HL-60 (cell line): ENCODE data around the gene XKR8.

Experiments used
- DNase-seq, 2 experiments: peaks; one replicate each; pipeline ENCODE4 v3.0.0-alpha.2; 2010 to 2020; ENCODE audit warnings: low read depth in 1 of 2, low spot score in 1 of 2
- H3K27ac ChIP-seq: fragments of 250-450 bp; sonication (Bioruptor Pico); replicated peaks from 2 replicates; pipeline ENCODE4 v1.5.1; 2020; ENCODE audit warnings: mild to moderate bottlenecking, moderate library complexity
- H3K27me3 ChIP-seq: fragments of 250-450 bp; sonication (Bioruptor Pico); 2 replicates; pipeline ENCODE4 v1.5.1; 2021; ENCODE audit warnings: mild to moderate bottlenecking, moderate library complexity; ENCODE audit not compliant: insufficient read depth, poor library complexity, severe bottlenecking
- H3K4me3 ChIP-seq: replicated peaks from 2 replicates; pipeline ENCODE4 v1.5.1; 2011; ENCODE audit warnings: mild to moderate bottlenecking, control low read depth, low read length; ENCODE audit not compliant: insufficient read depth
- GABPA ChIP-seq: IDR thresholded peaks from 2 replicates; pipeline ENCODE4 v1.6.1; 2012; ENCODE audit warnings: low read depth
- POLR2AphosphoS5 ChIP-seq: IDR thresholded peaks from 2 replicates; pipeline ENCODE4 v1.6.1; 2012; ENCODE audit warnings: low read depth
- SPI1 ChIP-seq: IDR thresholded peaks from 2 replicates; pipeline ENCODE4 v1.6.1; 2012; ENCODE audit warnings: low read depth, mild to moderate bottlenecking, borderline replicate concordance
- TF ChIP-seq, protein P1 (sequence below): IDR thresholded peaks from 2 replicates; pipeline ENCODE4 v1.6.1; 2012; ENCODE audit warnings: low read depth; ENCODE audit not compliant: insufficient replicate concordance
- TF ChIP-seq, protein P2 (sequence below): IDR thresholded peaks from one replicate; pipeline ENCODE4 v1.5.1; 2011; ENCODE audit warnings: low read length, control low read depth, inconsistent platforms; ENCODE audit not compliant: insufficient read depth

The XKR8 gene

DNA sequence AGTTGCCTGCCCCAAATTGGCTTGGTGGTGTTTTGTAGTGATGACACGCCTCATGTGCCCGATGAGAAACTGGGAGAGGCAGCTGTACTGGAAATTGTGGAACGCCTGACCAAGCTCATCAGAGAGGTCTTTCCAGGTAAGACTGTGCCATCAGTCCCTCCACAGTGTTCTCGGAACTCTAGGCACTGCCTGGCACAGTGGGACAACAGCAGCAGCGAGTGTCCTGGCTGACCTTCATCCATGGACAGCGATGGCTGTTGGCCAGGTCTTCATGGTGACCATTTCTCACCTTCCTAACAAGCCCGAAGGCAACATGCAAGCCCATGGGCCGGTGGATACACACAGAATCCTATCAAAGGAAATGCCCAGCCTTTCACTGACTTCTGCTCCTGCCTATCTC lies 10.7 kb upstream of the XKR8 start:
- TF ChIP-seq SPI1 (no peak), GABPA (no peak), POLR2AphosphoS5 (no peak)
- TF ChIP-seq, protein P1, sequence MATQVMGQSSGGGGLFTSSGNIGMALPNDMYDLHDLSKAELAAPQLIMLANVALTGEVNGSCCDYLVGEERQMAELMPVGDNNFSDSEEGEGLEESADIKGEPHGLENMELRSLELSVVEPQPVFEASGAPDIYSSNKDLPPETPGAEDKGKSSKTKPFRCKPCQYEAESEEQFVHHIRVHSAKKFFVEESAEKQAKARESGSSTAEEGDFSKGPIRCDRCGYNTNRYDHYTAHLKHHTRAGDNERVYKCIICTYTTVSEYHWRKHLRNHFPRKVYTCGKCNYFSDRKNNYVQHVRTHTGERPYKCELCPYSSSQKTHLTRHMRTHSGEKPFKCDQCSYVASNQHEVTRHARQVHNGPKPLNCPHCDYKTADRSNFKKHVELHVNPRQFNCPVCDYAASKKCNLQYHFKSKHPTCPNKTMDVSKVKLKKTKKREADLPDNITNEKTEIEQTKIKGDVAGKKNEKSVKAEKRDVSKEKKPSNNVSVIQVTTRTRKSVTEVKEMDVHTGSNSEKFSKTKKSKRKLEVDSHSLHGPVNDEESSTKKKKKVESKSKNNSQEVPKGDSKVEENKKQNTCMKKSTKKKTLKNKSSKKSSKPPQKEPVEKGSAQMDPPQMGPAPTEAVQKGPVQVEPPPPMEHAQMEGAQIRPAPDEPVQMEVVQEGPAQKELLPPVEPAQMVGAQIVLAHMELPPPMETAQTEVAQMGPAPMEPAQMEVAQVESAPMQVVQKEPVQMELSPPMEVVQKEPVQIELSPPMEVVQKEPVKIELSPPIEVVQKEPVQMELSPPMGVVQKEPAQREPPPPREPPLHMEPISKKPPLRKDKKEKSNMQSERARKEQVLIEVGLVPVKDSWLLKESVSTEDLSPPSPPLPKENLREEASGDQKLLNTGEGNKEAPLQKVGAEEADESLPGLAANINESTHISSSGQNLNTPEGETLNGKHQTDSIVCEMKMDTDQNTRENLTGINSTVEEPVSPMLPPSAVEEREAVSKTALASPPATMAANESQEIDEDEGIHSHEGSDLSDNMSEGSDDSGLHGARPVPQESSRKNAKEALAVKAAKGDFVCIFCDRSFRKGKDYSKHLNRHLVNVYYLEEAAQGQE, result no peak
- TF ChIP-seq, protein P2, sequence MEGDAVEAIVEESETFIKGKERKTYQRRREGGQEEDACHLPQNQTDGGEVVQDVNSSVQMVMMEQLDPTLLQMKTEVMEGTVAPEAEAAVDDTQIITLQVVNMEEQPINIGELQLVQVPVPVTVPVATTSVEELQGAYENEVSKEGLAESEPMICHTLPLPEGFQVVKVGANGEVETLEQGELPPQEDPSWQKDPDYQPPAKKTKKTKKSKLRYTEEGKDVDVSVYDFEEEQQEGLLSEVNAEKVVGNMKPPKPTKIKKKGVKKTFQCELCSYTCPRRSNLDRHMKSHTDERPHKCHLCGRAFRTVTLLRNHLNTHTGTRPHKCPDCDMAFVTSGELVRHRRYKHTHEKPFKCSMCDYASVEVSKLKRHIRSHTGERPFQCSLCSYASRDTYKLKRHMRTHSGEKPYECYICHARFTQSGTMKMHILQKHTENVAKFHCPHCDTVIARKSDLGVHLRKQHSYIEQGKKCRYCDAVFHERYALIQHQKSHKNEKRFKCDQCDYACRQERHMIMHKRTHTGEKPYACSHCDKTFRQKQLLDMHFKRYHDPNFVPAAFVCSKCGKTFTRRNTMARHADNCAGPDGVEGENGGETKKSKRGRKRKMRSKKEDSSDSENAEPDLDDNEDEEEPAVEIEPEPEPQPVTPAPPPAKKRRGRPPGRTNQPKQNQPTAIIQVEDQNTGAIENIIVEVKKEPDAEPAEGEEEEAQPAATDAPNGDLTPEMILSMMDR, result no peak
- DNase-seq, result no peak
- Histone ChIP-seq H3K27me3 (no peaks in the 10 kb centered on the region), H3K4me3 (no peak overlapping the region), H3K27ac (no peak overlapping the region)

DNA sequence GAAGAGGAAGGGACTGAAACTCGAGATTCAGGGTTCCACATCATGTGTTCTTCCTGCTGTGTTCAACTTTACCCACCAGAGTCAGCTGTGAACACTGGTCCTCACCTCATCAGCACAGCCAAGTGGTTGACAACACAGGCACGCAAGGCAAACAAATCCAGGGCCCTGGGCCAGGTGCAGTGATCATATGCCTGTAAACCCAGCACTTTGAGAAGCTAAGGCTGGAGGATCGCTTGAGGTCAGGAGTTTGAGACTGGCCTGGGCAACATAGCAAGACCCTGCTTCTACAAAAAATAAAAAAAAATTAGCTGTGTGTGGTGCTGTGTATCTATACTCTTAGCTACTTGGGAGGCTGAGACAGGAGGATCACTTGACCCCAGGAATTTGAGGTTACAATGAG lies 8.4 kb upstream of the XKR8 start:
- no peak for DNase-seq
- H3K4me3 ChIP-seq, result no peak overlapping the region

DNA sequence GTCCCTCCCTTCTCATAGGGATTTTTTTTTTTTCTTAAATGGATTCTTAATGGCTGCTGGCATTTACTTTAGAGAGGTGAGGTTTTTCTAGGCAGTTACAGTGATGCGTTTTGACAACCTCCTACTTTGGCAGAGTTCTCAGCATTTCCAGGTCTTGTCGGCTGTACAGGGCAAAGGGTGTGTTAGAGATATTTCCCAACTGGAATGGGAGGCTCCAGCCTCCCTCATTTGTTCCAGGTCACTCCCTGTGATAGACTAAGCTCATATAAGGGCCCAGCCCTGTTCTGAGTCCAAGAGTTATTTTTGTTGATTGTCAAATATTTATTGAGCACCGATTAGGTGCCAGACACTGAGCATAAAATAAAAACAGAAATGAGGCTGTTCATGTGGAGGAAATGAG lies 7.6 kb upstream of the XKR8 start:
- Histone ChIP-seq H3K27ac (no peak overlapping the region), H3K4me3 (no peak overlapping the region), H3K27me3 (no peaks in the 10 kb centered on the region)
- TF ChIP-seq, protein P1, result no peak
- TF ChIP-seq GABPA (no peak), POLR2AphosphoS5 (no peak), SPI1 (no peak)
- TF ChIP-seq, protein P2, result no peak
- no peak for DNase-seq

More for the DNA sequence above, 8.4 kb upstream of the XKR8 start:
- Histone ChIP-seq H3K27ac (no peak overlapping the region), H3K27me3 (no peaks in the 10 kb centered on the region)
- TF ChIP-seq, protein P1, result no peak
- TF ChIP-seq POLR2AphosphoS5, result no peak
- TF ChIP-seq SPI1, result no peak
- TF ChIP-seq GABPA, result no peak
- TF ChIP-seq, protein P2, result no peak
